GM12892 (cell line): Measurements from ENCODE around the gene AKAP11.
A peak's percentile ranks its signal among the peaks of the same experiment; 100 is the strongest.

ENCODE experiments used
- DNase-seq: peaks from one replicate; pipeline ENCODE4 v3.0.0; 2011; ENCODE audit not compliant: insufficient read length
- FAIRE-seq: peaks from 2 replicates; lab custom pipeline; 2011; peaks lifted over from hg19 to GRCh38; lab: Jason Lieb, UNC
- POLR2A ChIP-seq: IDR thresholded peaks from 2 replicates; pipeline ENCODE4 v1.6.1; 2011; ENCODE audit warnings: low read depth, low read length, control low read depth

AKAP11 gene

DNA sequence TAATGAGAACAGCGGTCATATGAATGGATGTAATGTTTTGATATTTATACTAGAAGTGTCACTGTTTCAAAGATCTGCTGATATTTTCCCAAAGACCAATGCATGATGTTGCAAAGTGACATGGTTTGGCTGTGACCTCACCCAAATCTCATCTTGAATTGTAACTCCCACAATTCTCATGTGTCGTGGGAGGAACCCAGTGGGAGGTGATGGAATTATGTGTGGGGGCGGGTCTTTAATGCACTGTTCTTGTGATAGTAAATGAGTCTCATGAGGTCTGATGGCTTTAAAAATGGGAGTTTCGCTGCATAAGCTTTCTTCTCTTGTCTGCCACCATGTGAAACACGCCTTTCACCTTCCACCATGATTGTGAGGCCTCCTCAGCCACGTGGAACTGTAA, 98.3 kb downstream of the AKAP11 start:
- no peak for TF ChIP-seq POLR2A
- FAIRE-seq = peak; percentile 46

More for the DNA sequence above, 98.3 kb downstream of the AKAP11 start:
- no peak for DNase-seq
